ENCODE results near the gene RPRD1A.

- TF ChIP-seq GATA3 (IDR thresholded peaks at IDR 0.05; ENCODE audit: low read depth, low read length) = no peak
- TF ChIP-seq GATA2 (IDR thresholded peaks at IDR 0.05; ENCODE audit: low read depth, low read length) = no peak
Measured at GRCh38 chr18:35971661-35972196, 95.6 kb downstream of the RPRD1A start.

Data from SH-SY5Y (cell line).